SK-N-MC (cell line): ENCODE data around the gene FBXO41.

Experiments used
- EZH2 ChIP-seq: fragments of 200-600 bp; sonication (generic); IDR thresholded peaks from one replicate; pipeline ENCODE4 v1.6.1; 2017; ENCODE audit warnings: antibody characterized with exemption
- POLR2AphosphoS5 ChIP-seq: IDR thresholded peaks from 2 replicates; pipeline ENCODE4 v1.6.1; 2012; ENCODE audit warnings: mild to moderate bottlenecking, low read depth, low read length, borderline replicate concordance

GRCh38 chr2:73233932-73234832 lies 50.1 kb downstream of the FBXO41 start, which contains the start of gene CCT7:
- peak; percentile 97 for TF ChIP-seq POLR2AphosphoS5
- TF ChIP-seq EZH2, result no peak
